BJ (cell line): ENCODE measurements around the gene DRC3. TPM values are rescaled to one million over a fixed set of nuclear protein-coding genes. Genes with fewer than 3 reads are reported as not detected.
A peak's percentile ranks its signal among the peaks of the same experiment; 100 is the strongest.
"Not testable (repeated sequence)": the region's sequence is repeated elsewhere in the genome, so short reads cannot be mapped to it uniquely, and the experiment has no call there.

ENCODE experiments used
- CTCF ChIA-PET: fragments of 350-600 bp; formaldehyde crosslinking; extraction: SDS; loops from one replicate; lab custom pipeline; 2021; ENCODE audit warnings: antibody characterized with exemption, inconsistent platforms; lab: Yijun Ruan, JAX
- POLR2A ChIA-PET: fragments of 300-600 bp; sonication (Branson Sonifier 250); formaldehyde crosslinking; extraction: SDS; loops from one replicate; lab custom pipeline; 2021; ENCODE audit warnings: antibody characterized with exemption; lab: Charles Lee
- DNase-seq: peaks from one replicate; pipeline ENCODE4 v3.0.0-alpha.2; 2011; ENCODE audit warnings: low read depth
- H3K27me3 ChIP-seq: 2 replicates; pipeline ENCODE4 v1.6.0; 2011; ENCODE audit warnings: low read length; ENCODE audit not compliant: control insufficient read depth, insufficient read depth
- H3K36me3 ChIP-seq: 2 replicates; pipeline ENCODE4 v1.5.1; 2011; ENCODE audit warnings: low read length; ENCODE audit not compliant: control insufficient read depth, insufficient read depth
- H3K4me3 ChIP-seq: 2 replicates; pipeline ENCODE4 v1.5.1; 2011; ENCODE audit warnings: low read depth, mild to moderate bottlenecking, control low read depth, low read length
- polyA plus RNA-seq: library from polyadenylated mRNA; depleted of rRNA; stranded (reverse); fragments of >200 nt; gene quantifications from 2 replicates; pipeline ENCODE4 v1.2.3, GENCODE V29; 2011
- TF ChIP-seq, protein P1 (sequence below): IDR thresholded peaks from 2 replicates; pipeline ENCODE4 v1.5.1; 2011; ENCODE audit warnings: low read depth, mild to moderate bottlenecking, control low read depth, inconsistent platforms, low read length, moderate library complexity; ENCODE audit not compliant: insufficient read depth

Gene DRC3
- polyA plus RNA-seq, 1 experiment: 1.2 TPM

DNA sequence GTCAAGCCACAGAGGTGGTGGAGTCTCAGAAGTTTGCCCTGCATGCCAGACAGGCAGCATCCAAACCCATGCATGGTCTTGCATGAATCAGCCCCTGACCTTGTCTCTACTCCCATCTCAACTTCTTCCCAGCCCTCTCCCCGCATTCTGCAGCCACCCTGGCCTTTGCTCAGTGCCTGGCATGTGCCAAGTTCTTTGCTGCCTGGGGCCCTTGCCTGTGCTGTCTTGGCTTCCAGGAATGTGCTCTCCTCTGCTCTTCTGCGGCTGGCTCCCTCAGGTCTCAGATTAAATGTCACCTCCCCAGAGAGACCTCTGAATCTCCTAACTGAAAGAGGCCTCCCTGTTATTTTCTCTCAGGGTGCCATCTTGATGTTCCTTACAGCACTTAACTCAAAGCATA lies 17.6 kb downstream of the DRC3 start:
- Histone ChIP-seq H3K27me3 (no peaks in the 10 kb centered on the region), H3K4me3 (no peak overlapping the region), H3K36me3 (no peaks in the 10 kb centered on the region)
- DNase-seq: no peak
- TF ChIP-seq, protein P1, sequence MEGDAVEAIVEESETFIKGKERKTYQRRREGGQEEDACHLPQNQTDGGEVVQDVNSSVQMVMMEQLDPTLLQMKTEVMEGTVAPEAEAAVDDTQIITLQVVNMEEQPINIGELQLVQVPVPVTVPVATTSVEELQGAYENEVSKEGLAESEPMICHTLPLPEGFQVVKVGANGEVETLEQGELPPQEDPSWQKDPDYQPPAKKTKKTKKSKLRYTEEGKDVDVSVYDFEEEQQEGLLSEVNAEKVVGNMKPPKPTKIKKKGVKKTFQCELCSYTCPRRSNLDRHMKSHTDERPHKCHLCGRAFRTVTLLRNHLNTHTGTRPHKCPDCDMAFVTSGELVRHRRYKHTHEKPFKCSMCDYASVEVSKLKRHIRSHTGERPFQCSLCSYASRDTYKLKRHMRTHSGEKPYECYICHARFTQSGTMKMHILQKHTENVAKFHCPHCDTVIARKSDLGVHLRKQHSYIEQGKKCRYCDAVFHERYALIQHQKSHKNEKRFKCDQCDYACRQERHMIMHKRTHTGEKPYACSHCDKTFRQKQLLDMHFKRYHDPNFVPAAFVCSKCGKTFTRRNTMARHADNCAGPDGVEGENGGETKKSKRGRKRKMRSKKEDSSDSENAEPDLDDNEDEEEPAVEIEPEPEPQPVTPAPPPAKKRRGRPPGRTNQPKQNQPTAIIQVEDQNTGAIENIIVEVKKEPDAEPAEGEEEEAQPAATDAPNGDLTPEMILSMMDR: no peak
- CTCF ChIA-PET: no interaction called here
- POLR2A ChIA-PET: no interaction called here

DNA sequence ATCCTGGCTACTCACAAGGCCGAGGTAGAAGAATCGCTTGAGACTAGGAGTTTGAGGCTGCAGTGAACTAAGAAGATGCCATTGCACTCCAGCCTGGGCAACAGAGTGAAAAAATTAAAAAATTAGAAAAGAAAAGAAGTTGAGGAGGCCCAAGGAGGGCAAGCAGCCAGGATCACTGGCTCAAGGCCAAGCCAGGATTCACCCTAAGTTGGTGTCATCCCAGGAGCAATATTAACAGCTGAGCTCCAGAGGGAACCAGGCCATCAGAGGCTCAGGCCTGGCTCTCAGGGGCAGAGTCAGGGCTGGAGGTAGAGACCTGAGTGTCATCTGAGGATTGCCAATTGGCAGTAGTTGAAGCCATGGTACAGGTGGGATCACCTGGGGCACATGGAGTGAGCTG lies 20.7 kb downstream of the DRC3 start:
- Histone ChIP-seq H3K36me3 (no peaks in the 10 kb centered on the region), H3K27me3 (no peaks in the 10 kb centered on the region), H3K4me3 (no peak overlapping the region)
- POLR2A ChIA-PET: no interaction called here
- TF ChIP-seq, protein P1: no peak
- DNase-seq: no peak
- CTCF ChIA-PET: interaction anchor here (1.2 to 1.7 kb wide), 3 partner anchors 8 to 35 kb away, joined by 4 to 6 read pairs (median 4); no protein-coding TSS in a partner anchor

DNA sequence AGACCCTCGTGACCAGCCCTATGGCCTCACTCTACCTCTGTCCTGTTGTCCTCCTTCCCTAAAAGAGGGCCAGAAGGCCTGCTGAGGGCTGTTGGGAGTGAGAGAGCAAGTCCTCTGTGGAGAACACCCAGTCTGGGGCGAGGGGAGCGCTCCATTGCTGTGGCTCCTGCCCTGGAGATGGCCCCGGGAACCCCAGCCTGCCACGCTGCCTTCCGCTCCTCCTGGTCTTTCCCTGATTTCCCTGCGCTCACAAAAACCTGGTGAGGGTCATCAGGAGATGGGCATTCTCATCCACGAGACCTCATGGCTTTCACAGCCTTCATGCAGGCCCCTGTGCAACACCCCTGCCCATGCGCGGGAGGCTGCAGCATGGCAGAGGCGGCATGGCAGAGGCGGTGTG lies 21.2 kb downstream of the DRC3 start:
- CTCF ChIA-PET: interaction anchor here (0.7 to 1.7 kb wide), 5 partner anchors 8 to 104 kb away, joined by 3 to 6 read pairs (median 4); no protein-coding TSS in a partner anchor
- TF ChIP-seq, protein P1: no peak
- no peak for DNase-seq
- Histone ChIP-seq H3K4me3 (no peak overlapping the region), H3K36me3 (no peaks in the 10 kb centered on the region), H3K27me3 (no peaks in the 10 kb centered on the region)
- POLR2A ChIA-PET: no interaction called here

DNA sequence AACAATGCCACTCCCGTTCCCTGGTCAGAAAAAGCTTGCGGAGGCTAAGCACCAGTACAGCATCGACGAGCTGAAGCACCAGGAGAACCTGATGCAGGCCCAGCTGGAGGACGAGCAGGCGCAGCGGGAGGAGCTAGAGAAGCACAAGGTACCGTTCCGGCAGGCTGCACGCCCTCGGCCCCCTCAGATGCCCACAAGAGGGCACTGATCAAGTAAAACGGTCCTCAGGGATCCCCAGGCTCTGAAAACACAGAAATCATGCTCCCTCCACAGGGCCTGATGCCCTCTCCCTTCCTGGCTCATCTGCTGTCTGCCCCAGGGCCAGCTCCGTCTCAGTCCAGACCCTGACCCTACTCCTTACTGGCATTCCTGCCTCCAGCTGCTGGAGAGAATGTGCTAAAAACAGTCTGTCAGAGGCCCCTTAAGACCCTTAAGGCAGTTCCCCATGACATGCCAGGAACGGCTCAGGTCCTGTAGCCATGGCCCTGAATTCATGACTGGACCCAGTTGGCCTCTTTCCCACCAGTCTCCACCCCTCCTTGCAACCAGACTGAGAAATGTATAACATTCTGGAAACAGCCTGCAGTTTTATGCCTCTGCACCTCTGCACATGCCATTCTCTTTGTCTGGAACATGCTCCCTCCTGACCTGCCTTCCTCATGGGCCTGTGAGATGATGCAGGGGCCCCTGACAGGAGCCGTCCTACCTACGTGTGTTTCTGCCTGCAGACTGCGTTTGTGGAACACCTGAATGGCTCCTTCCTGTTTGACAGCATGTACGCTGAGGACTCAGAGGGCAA lies 21.8 kb downstream of the DRC3 start:
- ChIA-PET CTCF (interaction anchor here (0.7 to 1.7 kb wide), 4 partner anchors 9 to 105 kb away, joined by 3 to 6 read pairs (median 4); no protein-coding TSS in a partner anchor), POLR2A (no interaction called here)
- TF ChIP-seq, protein P1: peak; percentile 46; the same call in 1 of the 2 replicates
- Histone ChIP-seq H3K27me3 (no peaks in the 10 kb centered on the region), H3K4me3 (no peak overlapping the region), H3K36me3 (no peaks in the 10 kb centered on the region)
- DNase-seq: no peak

DNA sequence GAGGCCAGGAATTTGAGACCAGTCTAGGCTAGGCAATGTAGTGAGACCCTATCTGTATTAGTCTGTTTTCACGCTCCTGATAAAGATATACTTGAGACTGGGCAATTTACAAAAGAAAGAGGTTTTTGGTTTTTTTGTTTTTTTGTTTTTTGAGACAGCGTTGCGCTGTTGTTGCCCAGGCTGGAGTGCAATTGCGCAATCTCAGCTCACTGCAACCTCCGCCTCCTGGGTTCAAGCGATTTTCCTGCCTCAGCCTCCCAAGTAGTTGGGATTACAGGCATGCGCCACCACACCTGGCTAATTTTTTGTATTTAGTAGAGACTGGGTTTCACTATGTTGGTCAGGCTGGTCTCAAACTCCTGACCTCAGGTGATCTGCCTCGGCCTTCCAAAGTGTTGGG lies 23.2 kb downstream of the DRC3 start:
- POLR2A ChIA-PET, H3K4me3 ChIP-seq, CTCF ChIA-PET, DNase-seq, H3K27me3 ChIP-seq, H3K36me3 ChIP-seq: not testable (repeated sequence)
